HepG2 (cell line): ENCODE results near the gene PIGC. TPM values are rescaled to one million over a fixed set of nuclear protein-coding genes. Genes with fewer than 3 reads are reported as not detected.

ENCODE experiments used
- CEBPZ ChIP-seq: IDR thresholded peaks from 2 replicates; pipeline ENCODE4 v1.6.1; 2012; ENCODE audit warnings: low read length, improper control_type of control experiment
- MED8 ChIP-seq: sonication (generic); formaldehyde crosslinking; IDR thresholded peaks from 2 replicates; pipeline ENCODE4 v1.8.1; 2023; ENCODE audit warnings: mild to moderate bottlenecking, missing genetic modification reagents; ENCODE audit not compliant: insufficient replicate concordance
- POLR2G ChIP-seq: fragments of 200-400 bp; formaldehyde crosslinking; IDR thresholded peaks from 2 replicates; pipeline ENCODE4 v1.6.1; 2018; ENCODE audit warnings: mild to moderate bottlenecking, low read depth, low read length, moderate library complexity
- RBFOX2 ChIP-seq: fragments of 200-400 bp; formaldehyde crosslinking; IDR thresholded peaks from 2 replicates; pipeline ENCODE4 v1.6.1; 2017; ENCODE audit warnings: low read depth, mild to moderate bottlenecking, low read length
- ZMYM4 ChIP-seq: sonication (generic); formaldehyde crosslinking; IDR thresholded peaks from 2 replicates; pipeline ENCODE4 v1.8.1; 2023; ENCODE audit warnings: mild to moderate bottlenecking, missing genetic modification reagents
- ZNF318 ChIP-seq: sonication (generic); formaldehyde crosslinking; IDR thresholded peaks from 2 replicates; pipeline ENCODE4 v1.4.0; 2020; ENCODE audit warnings: mild to moderate bottlenecking, missing genetic modification reagents
- ZNF652 ChIP-seq: IDR thresholded peaks from 2 replicates; pipeline ENCODE4 v1.6.1; 2016; ENCODE audit warnings: low read depth, borderline replicate concordance
- polyA plus RNA-seq, 8 experiments: library from polyadenylated mRNA; depleted of rRNA in 3 of 8; stranded (reverse) in 7 of 8; unstranded in 1 of 8; fragments of >200 nt; fragmentation: Illumina TruSeq in 4 of 8; extraction: Trizol in 4 of 8; gene quantifications; 2 replicates each; pipeline versions ENCODE4 v1.2.1 to v1.2.3, GENCODE V29; 2011 to 2016; ENCODE audit warnings: low read depth in 4 of 8, missing spikeins in 1 of 8, mixed read lengths in 1 of 8; ENCODE audit not compliant: insufficient read depth in 1 of 8
- total RNA-seq, 5 experiments: library from RNA; depleted of rRNA; stranded (reverse); fragments of >200 nt; fragmentation: Illumina TruSeq; extraction: Trizol; gene quantifications; 2 replicates each; pipeline ENCODE4 v1.2.3, GENCODE V29; 2016; ENCODE audit warnings: low read depth in 1 of 5
- TF ChIP-seq, protein P1 (sequence below): sonication (generic); formaldehyde crosslinking; IDR thresholded peaks from 2 replicates; pipeline ENCODE4 v1.5.0; 2020; ENCODE audit warnings: mild to moderate bottlenecking, missing genetic modification reagents, moderate library complexity
- TF ChIP-seq, protein P2 (sequence below), 2 experiments: IDR thresholded peaks; 2 replicates each; pipeline ENCODE4 v1.6.1; 2011 to 2012; ENCODE audit warnings: low read length in 2 of 2, borderline replicate concordance in 1 of 2, low read depth in 1 of 2, mild to moderate bottlenecking in 1 of 2, moderate library complexity in 1 of 2

Gene PIGC
- total and polyA plus RNA-seq, 2 of the 13 experiments (the other 11 are each of a cell fraction or from before 2014, with no cell fraction given), result 26.7 to 29.5 TPM

GRCh38 chr1:172449585-172450523 lies 6.0 kb upstream of the PIGC start (continued):
- TF ChIP-seq ZNF652 (CRISPR knock-in tag) (no peak), RBFOX2 (peak; percentile 51; the same call in 1 of the 2 replicates), POLR2G (peak; percentile 52), ZNF318 (CRISPR knock-in tag) (no peak), ZMYM4 (peak; percentile 80), CEBPZ (no peak), MED8 (no peak)
- TF ChIP-seq, protein P1, sequence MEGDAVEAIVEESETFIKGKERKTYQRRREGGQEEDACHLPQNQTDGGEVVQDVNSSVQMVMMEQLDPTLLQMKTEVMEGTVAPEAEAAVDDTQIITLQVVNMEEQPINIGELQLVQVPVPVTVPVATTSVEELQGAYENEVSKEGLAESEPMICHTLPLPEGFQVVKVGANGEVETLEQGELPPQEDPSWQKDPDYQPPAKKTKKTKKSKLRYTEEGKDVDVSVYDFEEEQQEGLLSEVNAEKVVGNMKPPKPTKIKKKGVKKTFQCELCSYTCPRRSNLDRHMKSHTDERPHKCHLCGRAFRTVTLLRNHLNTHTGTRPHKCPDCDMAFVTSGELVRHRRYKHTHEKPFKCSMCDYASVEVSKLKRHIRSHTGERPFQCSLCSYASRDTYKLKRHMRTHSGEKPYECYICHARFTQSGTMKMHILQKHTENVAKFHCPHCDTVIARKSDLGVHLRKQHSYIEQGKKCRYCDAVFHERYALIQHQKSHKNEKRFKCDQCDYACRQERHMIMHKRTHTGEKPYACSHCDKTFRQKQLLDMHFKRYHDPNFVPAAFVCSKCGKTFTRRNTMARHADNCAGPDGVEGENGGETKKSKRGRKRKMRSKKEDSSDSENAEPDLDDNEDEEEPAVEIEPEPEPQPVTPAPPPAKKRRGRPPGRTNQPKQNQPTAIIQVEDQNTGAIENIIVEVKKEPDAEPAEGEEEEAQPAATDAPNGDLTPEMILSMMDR (CRISPR knock-in tag), result peak; percentile 90
- TF ChIP-seq, protein P2, sequence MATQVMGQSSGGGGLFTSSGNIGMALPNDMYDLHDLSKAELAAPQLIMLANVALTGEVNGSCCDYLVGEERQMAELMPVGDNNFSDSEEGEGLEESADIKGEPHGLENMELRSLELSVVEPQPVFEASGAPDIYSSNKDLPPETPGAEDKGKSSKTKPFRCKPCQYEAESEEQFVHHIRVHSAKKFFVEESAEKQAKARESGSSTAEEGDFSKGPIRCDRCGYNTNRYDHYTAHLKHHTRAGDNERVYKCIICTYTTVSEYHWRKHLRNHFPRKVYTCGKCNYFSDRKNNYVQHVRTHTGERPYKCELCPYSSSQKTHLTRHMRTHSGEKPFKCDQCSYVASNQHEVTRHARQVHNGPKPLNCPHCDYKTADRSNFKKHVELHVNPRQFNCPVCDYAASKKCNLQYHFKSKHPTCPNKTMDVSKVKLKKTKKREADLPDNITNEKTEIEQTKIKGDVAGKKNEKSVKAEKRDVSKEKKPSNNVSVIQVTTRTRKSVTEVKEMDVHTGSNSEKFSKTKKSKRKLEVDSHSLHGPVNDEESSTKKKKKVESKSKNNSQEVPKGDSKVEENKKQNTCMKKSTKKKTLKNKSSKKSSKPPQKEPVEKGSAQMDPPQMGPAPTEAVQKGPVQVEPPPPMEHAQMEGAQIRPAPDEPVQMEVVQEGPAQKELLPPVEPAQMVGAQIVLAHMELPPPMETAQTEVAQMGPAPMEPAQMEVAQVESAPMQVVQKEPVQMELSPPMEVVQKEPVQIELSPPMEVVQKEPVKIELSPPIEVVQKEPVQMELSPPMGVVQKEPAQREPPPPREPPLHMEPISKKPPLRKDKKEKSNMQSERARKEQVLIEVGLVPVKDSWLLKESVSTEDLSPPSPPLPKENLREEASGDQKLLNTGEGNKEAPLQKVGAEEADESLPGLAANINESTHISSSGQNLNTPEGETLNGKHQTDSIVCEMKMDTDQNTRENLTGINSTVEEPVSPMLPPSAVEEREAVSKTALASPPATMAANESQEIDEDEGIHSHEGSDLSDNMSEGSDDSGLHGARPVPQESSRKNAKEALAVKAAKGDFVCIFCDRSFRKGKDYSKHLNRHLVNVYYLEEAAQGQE (IDR thresholded peaks at IDR 0.05; ENCODE audit: borderline replicate concordance in 1 of 2, low read depth in 1 of 2, low read length in 2 of 2), result 0 out of 4 replicates have a peak, but pooled peaks of 1 of the 2 experiments have one; percentile 15
